K562 (cell line): ENCODE data around the gene C17orf113. TPM values are rescaled to one million over a fixed set of nuclear protein-coding genes. Genes with fewer than 3 reads are reported as not detected.

Source experiments
- HMBOX1 ChIP-seq: sonication (generic); IDR thresholded peaks from 2 replicates; pipeline ENCODE4 v1.6.1; 2016
- KLF10 ChIP-seq: fragments of 250-450 bp; sonication (Bioruptor Pico); IDR thresholded peaks from 2 replicates; pipeline ENCODE4 v1.6.1; 2021; ENCODE audit warnings: matching md5 sums
- MITF ChIP-seq: IDR thresholded peaks from 2 replicates; pipeline ENCODE4 v1.6.1; 2014; ENCODE audit warnings: antibody characterized with exemption
- REST ChIP-seq, 2 experiments: fragments of 450-650 bp; formaldehyde crosslinking in 1 of 2; IDR thresholded peaks; 2 replicates each; pipeline versions ENCODE4 v1.4.0 to v1.6.1; 2014 to 2020; ENCODE audit warnings: mild to moderate bottlenecking in 2 of 2, borderline replicate concordance in 1 of 2, low read depth in 1 of 2
- SMARCA4 ChIP-seq: fragments of 450-650 bp; IDR thresholded peaks from 2 replicates; pipeline ENCODE4 v1.6.1; 2016
- polyA plus RNA-seq, 8 experiments: library from polyadenylated mRNA; depleted of rRNA in 4 of 8; stranded (reverse) in 5 of 8; unstranded in 3 of 8; fragments of >200 nt; fragmentation: Nextera tagmentation in 2 of 8; fragmentation: Illumina TruSeq in 1 of 8; extraction: Ambion mirVana in 2 of 8; extraction: Trizol in 1 of 8; gene quantifications; 2 replicates each; pipeline versions ENCODE4 v1.2.1 to v1.2.3, GENCODE V29; 2011 to 2014; ENCODE audit warnings: inconsistent platforms in 1 of 8, missing spikeins in 1 of 8
- total RNA-seq, 7 experiments: library from RNA; depleted of rRNA in 6 of 7; stranded (reverse); fragments of >200 nt in 6 of 7; fragmentation: Illumina TruSeq in 2 of 7; extraction: Trizol in 2 of 7; gene quantifications; 2 replicates each; pipeline versions ENCODE4 v1.2.1 to v1.2.3, GENCODE V29; 2011 to 2021; ENCODE audit warnings: low replicate concordance in 1 of 7

The C17orf113 gene
- total and polyA plus RNA-seq, 9 of the 15 experiments (the other 6 are each of a cell fraction or from before 2014, with no cell fraction given), result 0.10 to 1.2 (median 0.31) TPM

GRCh38 chr17:42041619-42042018, 8.8 kb downstream of the C17orf113 start (continued):
- peak; percentile 65 for TF ChIP-seq REST (IDR thresholded peaks at IDR 0.05; ENCODE audit: borderline replicate concordance)
- TF ChIP-seq REST (CRISPR knock-in tag; IDR thresholded peaks at IDR 0.05; ENCODE audit: low read depth), result no peak
- no peak for TF ChIP-seq MITF
- TF ChIP-seq KLF10, result no peak
- no peak for TF ChIP-seq SMARCA4
- peak; percentile 21; the same call in 1 of the 2 replicates for TF ChIP-seq HMBOX1
